Activated T-cell treated with anti-CD3 and anti-CD28 coated beads, Interleukin-2, amount 50 U/mL, for 1 hour (primary cell): ENCODE data around the gene OR8I2.
"Not testable (repeated sequence)": the region's sequence is repeated elsewhere in the genome, so short reads cannot be mapped to it uniquely, and the experiment has no call there.

Experiments used
- DNase-seq: peaks from one replicate; pipeline ENCODE4 v3.0.0-alpha.2; 2020

The OR8I2 gene

DNA sequence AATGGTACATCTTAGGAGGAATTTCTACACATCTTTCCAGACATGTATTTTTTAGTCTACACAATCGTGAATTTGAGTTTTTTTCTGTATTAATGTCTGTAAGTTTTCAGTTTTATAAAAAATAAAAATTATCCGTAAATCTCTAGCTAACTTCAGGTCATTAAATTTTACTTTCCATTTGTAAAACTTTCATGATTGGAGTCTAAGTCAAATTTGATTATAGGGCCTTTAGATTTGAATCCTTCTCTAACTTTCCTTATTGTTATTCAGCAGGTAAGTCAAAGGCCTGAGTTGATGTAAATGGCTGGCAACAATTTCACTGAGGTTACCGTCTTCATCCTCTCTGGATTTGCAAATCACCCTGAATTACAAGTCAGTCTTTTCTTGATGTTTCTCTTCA lies at the start of gene OR8I2:
Gene OR8I2 (plus strand): TSS at position 301 of the 400 bp plus-strand sequence. CDS start 0 bp downstream, at position 301.
- no peak for DNase-seq

GRCh38 chr11:56045538-56045937 lies 47.6 kb upstream of the OR8I2 start:
- no peak for DNase-seq

DNA sequence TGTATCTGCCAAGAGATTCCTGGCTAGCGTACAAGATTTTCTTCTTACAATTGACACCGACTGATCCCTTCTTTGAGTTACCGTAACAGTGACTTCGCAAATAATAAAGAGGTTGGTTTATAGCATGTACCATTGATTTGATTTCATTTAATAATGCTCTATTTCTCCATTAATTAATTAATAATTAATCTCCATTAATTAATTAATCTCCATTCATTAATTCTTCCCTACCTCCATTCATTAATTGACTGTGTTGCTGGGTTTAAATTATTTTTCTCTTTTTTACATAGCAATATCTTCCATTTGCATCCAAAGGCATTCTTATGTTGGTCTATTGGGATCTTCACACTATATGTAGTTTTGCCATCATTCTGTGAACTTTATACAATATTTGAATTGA lies 44.6 kb upstream of the OR8I2 start:
- no peak for DNase-seq

GRCh38 chr11:56049487-56049886 lies 43.6 kb upstream of the OR8I2 start:
- DNase-seq: no peak

DNA sequence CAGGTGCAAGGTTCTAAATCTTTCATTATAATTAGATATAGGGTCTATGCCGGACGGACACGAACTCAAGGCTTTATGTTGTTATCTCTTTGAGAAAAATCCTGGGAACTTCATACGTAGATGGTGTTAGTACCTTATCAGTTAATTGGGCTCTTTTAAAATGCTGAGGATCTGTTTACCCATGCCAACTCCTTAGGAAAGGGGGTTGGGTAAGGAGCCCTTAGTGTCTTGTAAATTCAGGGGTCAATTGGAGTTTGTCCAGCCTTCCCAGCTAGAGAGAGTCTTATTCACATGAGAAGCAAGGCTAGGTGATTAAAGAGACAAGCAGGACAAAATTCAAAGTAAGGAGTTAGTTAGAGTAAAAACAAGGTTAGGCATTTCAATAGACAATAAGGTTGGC lies 36.7 kb upstream of the OR8I2 start:
- DNase-seq: not testable (repeated sequence)

GRCh38 chr11:56057661-56058237 lies 35.4 kb upstream of the OR8I2 start:
- DNase-seq: not testable (repeated sequence)

- DNase-seq: not testable (repeated sequence)
Observed at GRCh38 chr11:56058260-56058780, 34.8 kb upstream of the OR8I2 start.

DNA sequence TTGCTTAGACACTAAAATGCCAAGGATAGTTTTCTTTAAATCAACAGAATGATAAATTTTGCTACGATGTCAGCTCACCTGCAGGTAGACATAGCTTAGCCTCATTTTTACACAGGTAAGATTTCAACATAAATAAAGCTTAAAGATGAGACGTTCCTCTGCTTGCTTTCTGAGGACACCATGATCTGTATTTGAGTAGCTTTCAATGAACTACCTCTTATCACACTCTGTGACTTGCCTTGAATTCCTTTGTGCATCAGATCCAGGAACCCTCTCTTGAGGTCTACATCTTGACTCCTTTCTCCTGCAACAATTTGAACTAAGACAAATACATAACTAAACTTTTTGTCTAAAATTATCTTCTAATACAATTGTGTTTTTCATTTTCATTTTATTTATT lies 26.1 kb upstream of the OR8I2 start:
- DNase-seq: no peak

DNA sequence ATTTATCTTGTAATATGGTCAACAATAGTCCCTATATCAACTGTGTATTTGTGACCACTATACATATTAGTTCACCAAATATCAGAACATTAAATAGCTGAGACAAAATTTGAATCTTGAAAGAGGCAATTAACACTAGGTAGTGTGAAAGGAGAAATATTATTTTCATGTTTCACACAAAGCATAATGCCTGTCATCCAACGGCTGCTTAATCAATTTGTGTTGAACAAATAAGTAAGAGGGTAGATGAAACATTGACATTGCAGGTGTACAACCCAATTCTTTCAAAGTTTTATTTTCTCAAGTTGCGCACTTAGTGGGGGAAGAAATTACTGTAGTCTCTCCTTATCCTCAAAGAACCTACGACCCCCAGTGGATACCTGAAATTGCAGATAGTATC lies 3.4 kb upstream of the OR8I2 start:
- no peak for DNase-seq

DNA sequence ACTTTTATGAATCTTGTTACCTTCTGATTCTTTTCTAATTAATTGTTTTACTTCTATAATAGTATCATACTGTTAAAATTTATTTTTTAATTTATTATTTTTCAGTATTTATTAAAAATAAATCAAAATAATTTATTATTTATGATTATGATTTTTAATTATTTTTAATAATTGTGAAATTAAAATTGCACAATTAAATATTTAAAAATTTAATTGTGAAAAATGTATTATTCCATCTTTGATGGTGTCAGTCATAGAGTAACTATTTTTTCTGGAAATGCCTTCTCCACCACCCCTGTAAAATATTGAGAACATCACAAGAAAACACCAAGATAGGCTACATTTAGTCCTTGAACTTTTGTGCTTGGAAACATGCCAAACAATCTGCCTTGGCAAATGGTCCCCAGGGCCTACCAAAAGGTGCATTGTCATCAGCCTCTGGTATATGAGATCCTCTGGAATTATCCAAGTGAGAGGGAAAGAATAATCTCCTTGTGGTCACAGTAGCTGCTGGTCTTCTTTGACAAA lies 10.2 kb downstream of the OR8I2 start, which contains the start of gene OR8H2:
Gene OR8H2 (plus strand): TSS at position 478 of the 528 bp plus-strand sequence. CDS start 1,356 bp downstream, outside the sequence.
- DNase-seq: no peak

- no peak for DNase-seq
Observed at GRCh38 chr11:56122073-56122472, 29.0 kb downstream of the OR8I2 start, which contains the start of gene OR8H3. Gene OR8H3 (plus strand): TSS chr11:56122373. CDS start chr11:56122373, 0 bp downstream.

DNA sequence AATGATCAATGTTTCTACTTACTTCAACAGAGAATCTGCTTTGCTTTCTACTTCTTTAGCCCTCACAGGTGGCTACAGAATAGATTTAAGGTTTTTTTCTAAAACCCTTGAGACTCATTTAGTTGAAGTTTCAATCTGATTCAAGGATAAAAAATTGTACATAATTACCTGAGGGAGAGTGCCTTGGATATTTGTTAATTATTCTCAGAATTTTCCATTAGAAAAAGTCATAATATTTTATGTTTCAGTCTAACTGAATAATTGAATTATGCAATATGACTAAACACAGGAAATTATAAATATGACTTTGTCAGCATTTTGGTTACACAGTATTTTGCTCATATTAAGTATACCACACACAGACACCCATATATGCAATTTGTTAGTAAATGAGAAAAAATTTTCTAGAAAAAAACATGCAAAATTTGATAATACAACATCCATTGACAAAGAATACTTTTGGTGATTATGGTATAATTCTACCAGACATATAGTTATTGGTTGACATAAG lies 47.1 kb downstream of the OR8I2 start, which contains the start of gene OR8J3:
Gene OR8J3 (minus strand): TSS at position 51 of the 511 bp plus-strand sequence. CDS start 2,483 bp downstream, outside the sequence.
- no peak for DNase-seq

GRCh38 chr11:56143681-56144080 lies 50.6 kb downstream of the OR8I2 start:
- not testable (repeated sequence) for DNase-seq
